Effector memory CD8-positive, alpha-beta T cell (primary cell): Measurements from ENCODE around the gene PWP2.
"Not testable (repeated sequence)": the region's sequence is repeated elsewhere in the genome, so short reads cannot be mapped to it uniquely, and the experiment has no call there.

Experiments
- ATAC-seq: fragments of 150-1000 bp; cut with Tn5 transposase; replicated peaks from 2 replicates; pipeline ENCODE4 v1.10.0; 2021; ENCODE audit warnings: mild to moderate bottlenecking, moderate library complexity
- DNase-seq, 3 experiments: peaks; one replicate each; pipeline ENCODE4 v3.0.0; 2021
- H3K27ac Mint-ChIP-seq, 2 donors: one replicate each; pipeline ENCODE4 v1.8.0; 2022; ENCODE audit warnings: mild to moderate bottlenecking in 2 of 2, mixed read lengths in 2 of 2, moderate library complexity in 2 of 2
- H3K27me3 Mint-ChIP-seq, 2 donors: one replicate each; pipeline ENCODE4 v1.8.0; 2022; ENCODE audit warnings: mixed read lengths in 2 of 2
- H3K36me3 Mint-ChIP-seq: one replicate; pipeline ENCODE4 v1.8.0; 2022; ENCODE audit warnings: mild to moderate bottlenecking, moderate library complexity, mixed read lengths; ENCODE audit not compliant: insufficient read depth
- H3K4me1 Mint-ChIP-seq, 2 donors: one replicate each; pipeline ENCODE4 v1.8.0; 2022; ENCODE audit warnings: low read depth in 2 of 2, mixed read lengths in 2 of 2
- H3K4me3 Mint-ChIP-seq, 2 donors: one replicate each; pipeline ENCODE4 v1.8.0; 2022; ENCODE audit warnings: mild to moderate bottlenecking in 2 of 2, mixed read lengths in 2 of 2, moderate library complexity in 2 of 2
- H3K9me3 Mint-ChIP-seq, 2 donors: one replicate each; pipeline ENCODE4 v1.8.0; 2022; ENCODE audit warnings: mixed read lengths in 2 of 2

Gene PWP2

DNA sequence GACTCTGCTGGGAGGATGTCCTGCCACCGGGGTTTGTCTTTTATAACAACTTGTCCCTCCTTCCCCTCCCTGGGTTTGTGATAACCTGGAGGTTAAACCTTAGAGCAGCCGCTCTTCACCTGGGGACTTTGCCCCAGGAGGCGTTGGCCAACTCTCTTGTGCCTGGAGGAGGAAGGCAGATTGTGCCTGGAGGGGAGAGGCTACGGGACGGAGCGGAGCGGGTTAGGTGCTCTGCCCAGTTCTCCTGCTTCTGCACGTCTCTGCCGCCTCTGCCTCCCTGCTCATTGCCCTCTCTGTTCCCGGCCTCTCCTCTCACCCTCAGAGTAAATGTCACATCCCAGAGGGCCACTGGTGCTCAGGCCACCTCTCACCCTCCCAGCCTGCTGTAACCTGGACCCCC, 63.1 kb downstream of the PWP2 start:
- H3K27ac Mint-ChIP-seq, H3K4me1 Mint-ChIP-seq, H3K4me3 Mint-ChIP-seq, H3K36me3 Mint-ChIP-seq, H3K27me3 Mint-ChIP-seq, DNase-seq, ATAC-seq, H3K9me3 Mint-ChIP-seq: not testable (repeated sequence)

- H3K4me1 Mint-ChIP-seq, H3K27me3 Mint-ChIP-seq, H3K27ac Mint-ChIP-seq, H3K9me3 Mint-ChIP-seq, DNase-seq, H3K4me3 Mint-ChIP-seq, ATAC-seq, H3K36me3 Mint-ChIP-seq: not testable (repeated sequence)
These were observed 63.7 kb downstream of the PWP2 start for GRCh38 chr21:44170863-44171262.

DNA sequence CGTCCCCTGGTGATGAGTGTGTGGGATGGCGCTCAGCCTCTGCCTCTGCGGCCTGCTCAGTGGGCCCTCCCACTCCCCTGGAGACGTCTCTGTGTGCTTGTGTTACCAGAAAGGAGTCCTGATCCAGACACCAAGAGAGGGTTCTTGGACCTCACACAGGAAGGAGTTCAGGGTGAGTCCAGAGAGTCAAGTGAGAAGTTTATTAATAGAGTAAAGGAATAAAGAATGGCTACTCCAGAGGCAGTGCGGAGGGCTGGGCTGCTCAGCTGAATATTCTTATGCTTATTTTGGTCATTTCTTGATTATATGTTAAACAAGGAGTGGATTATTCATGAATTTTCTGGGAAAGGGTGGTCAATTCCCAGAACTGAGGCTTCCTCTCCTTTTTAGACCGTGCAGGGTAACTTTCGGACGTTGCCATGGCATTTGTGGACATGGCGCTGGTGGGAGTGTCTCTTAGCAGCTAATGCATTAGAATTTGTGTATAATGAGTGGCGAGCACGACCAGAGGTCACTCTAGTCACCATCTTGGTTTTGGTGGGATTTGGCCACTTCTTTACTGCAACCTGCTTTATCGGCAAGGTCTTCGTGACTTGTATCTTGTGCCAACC, 64.9 kb downstream of the PWP2 start:
- ATAC-seq, DNase-seq, H3K36me3 Mint-ChIP-seq, H3K4me1 Mint-ChIP-seq, H3K27ac Mint-ChIP-seq, H3K27me3 Mint-ChIP-seq, H3K4me3 Mint-ChIP-seq, H3K9me3 Mint-ChIP-seq: not testable (repeated sequence)

GRCh38 chr21:44172741-44173140, 65.5 kb downstream of the PWP2 start:
- H3K4me1 Mint-ChIP-seq, H3K9me3 Mint-ChIP-seq, H3K4me3 Mint-ChIP-seq, DNase-seq, H3K36me3 Mint-ChIP-seq, H3K27me3 Mint-ChIP-seq, H3K27ac Mint-ChIP-seq, ATAC-seq: not testable (repeated sequence)

DNA sequence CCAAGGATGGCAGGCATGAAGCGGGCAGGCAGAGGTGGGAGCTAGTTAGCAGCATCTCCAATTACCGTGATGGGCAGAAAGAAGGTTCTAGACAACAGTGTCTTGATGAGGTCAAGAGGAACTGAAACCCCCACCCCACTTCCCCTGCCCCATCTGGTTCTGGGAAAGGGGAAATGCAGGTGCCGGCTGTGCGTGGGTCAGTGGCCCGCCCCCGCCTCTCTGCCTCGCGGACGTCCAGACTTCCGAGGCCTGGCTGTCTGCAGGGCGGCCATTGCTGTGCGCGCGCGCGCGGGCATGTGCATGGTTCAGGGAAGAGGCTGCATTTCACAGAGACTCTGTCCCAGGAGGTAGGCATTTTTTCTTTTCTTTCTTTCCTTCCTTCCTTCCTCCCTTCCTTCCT, 68.0 kb downstream of the PWP2 start:
- not testable (repeated sequence) for H3K9me3 Mint-ChIP-seq, H3K27me3 Mint-ChIP-seq, ATAC-seq, H3K4me3 Mint-ChIP-seq, H3K27ac Mint-ChIP-seq, H3K36me3 Mint-ChIP-seq, H3K4me1 Mint-ChIP-seq, DNase-seq

GRCh38 chr21:44176127-44176526, 68.9 kb downstream of the PWP2 start:
- not testable (repeated sequence) for H3K27me3 Mint-ChIP-seq, H3K27ac Mint-ChIP-seq, DNase-seq, ATAC-seq, H3K9me3 Mint-ChIP-seq, H3K36me3 Mint-ChIP-seq, H3K4me3 Mint-ChIP-seq, H3K4me1 Mint-ChIP-seq
